Natural killer cell (primary cell): Measurements from ENCODE around the gene EIF5AL1. TPM values are rescaled to one million over a fixed set of nuclear protein-coding genes. Genes with fewer than 3 reads are reported as not detected.

Source experiments
- ATAC-seq, 3 donors: fragments of 150-1000 bp in 2 of 3; fragments of 200-7000 bp in 1 of 3; cut with Tn5 transposase; 1 replicate in 1 of 3; 2 replicates in 2 of 3; pipeline ENCODE4 v1.10.0; 2021; ENCODE audit warnings: mild to moderate bottlenecking in 2 of 3, moderate library complexity in 2 of 3
- DNase-seq, 2 donors: peaks; one replicate each; pipeline versions ENCODE4 v3.0.0 to v3.0.0-alpha.2; 2013 to 2021; ENCODE audit warnings: mixed read lengths in 1 of 2
- H3K27ac ChIP-seq: one replicate; pipeline ENCODE4 v1.5.1; 2013; ENCODE audit warnings: mild to moderate bottlenecking, low read length
- H3K27me3 ChIP-seq: one replicate; pipeline ENCODE4 v1.6.1; 2013; ENCODE audit warnings: low read length; ENCODE audit not compliant: control insufficient read depth, insufficient read depth
- H3K36me3 ChIP-seq: one replicate; pipeline ENCODE4 v1.6.1; 2013; ENCODE audit warnings: low read length; ENCODE audit not compliant: control insufficient read depth, insufficient read depth
- H3K4me1 ChIP-seq: one replicate; pipeline ENCODE4 v1.6.1; 2013; ENCODE audit warnings: low read length; ENCODE audit not compliant: control insufficient read depth, insufficient read depth
- H3K4me3 ChIP-seq: one replicate; pipeline ENCODE4 v1.5.1; 2013; ENCODE audit warnings: low read length
- H3K9me3 ChIP-seq: one replicate; pipeline ENCODE4 v1.6.1; 2013; ENCODE audit warnings: low read length; ENCODE audit not compliant: control insufficient read depth, insufficient read depth
- H3K27ac Mint-ChIP-seq, 2 donors: one replicate each; pipeline ENCODE4 v1.8.0; 2022; ENCODE audit warnings: mild to moderate bottlenecking in 2 of 2, mixed read lengths in 2 of 2, moderate library complexity in 1 of 2
- H3K27me3 Mint-ChIP-seq, 2 donors: one replicate each; pipeline ENCODE4 v1.8.0; 2022; ENCODE audit warnings: low read depth in 2 of 2, mixed read lengths in 2 of 2
- H3K36me3 Mint-ChIP-seq: one replicate; pipeline ENCODE4 v1.8.0; 2022; ENCODE audit warnings: mixed read lengths
- H3K4me1 Mint-ChIP-seq, 2 donors: one replicate each; pipeline ENCODE4 v1.8.0; 2022; ENCODE audit warnings: mixed read lengths in 2 of 2
- H3K4me3 Mint-ChIP-seq: one replicate; pipeline ENCODE4 v1.8.0; 2022; ENCODE audit warnings: mild to moderate bottlenecking, moderate library complexity, mixed read lengths
- H3K9me3 Mint-ChIP-seq, 2 donors: one replicate each; pipeline ENCODE4 v1.8.0; 2022; ENCODE audit warnings: mixed read lengths in 2 of 2
- WGBS: methylation state at CpG from one replicate; pipeline ENCODE4 v1.1.7; 2013; ENCODE audit warnings: missing lambda C conversion rate; ENCODE audit not compliant: insufficient coverage; 5-methylcytosine and 5-hydroxymethylcytosine counted together
- intact Hi-C: fragments of 100-400 bp; cut with micrococcal nuclease; formaldehyde crosslinking; loops from one replicate; pipeline ENCODE4 v1.14.2; 2022
- total RNA-seq, 4 donors: library from RNA; stranded (reverse); fragments of 120-200 nt in 1 of 4; gene quantifications; one replicate each; pipeline versions ENCODE4 v1.2.3 to v1.2.4, GENCODE V29; 2013 to 2022
- TF ChIP-seq, protein P1 (sequence below): fragments of 200-600 bp; IDR thresholded peaks from one replicate; pipeline ENCODE4 v1.8.0; 2022; ENCODE audit warnings: antibody characterized with exemption

Gene EIF5AL1
- total RNA-seq, 3 donors from 2014 or later (not counting 1 experiment from before 2014, with no cell fraction given), result 0.13 to 2.0 (median 0.14) TPM

GRCh38 chr10:79487296-79488194, 24.8 kb upstream of the EIF5AL1 start:
- Histone ChIP-seq H3K27me3 (no peaks in the 10 kb centered on the region), H3K9me3 (no peaks in the 10 kb centered on the region), H3K4me3 (no peak overlapping the region), H3K36me3 (no peaks in the 10 kb centered on the region), H3K4me1 (no peaks in the 10 kb centered on the region), H3K27ac (no peak overlapping the region)
- H3K9me3 Mint-ChIP-seq, result no peaks in the 10 kb centered on the region
- TF ChIP-seq, protein P1, sequence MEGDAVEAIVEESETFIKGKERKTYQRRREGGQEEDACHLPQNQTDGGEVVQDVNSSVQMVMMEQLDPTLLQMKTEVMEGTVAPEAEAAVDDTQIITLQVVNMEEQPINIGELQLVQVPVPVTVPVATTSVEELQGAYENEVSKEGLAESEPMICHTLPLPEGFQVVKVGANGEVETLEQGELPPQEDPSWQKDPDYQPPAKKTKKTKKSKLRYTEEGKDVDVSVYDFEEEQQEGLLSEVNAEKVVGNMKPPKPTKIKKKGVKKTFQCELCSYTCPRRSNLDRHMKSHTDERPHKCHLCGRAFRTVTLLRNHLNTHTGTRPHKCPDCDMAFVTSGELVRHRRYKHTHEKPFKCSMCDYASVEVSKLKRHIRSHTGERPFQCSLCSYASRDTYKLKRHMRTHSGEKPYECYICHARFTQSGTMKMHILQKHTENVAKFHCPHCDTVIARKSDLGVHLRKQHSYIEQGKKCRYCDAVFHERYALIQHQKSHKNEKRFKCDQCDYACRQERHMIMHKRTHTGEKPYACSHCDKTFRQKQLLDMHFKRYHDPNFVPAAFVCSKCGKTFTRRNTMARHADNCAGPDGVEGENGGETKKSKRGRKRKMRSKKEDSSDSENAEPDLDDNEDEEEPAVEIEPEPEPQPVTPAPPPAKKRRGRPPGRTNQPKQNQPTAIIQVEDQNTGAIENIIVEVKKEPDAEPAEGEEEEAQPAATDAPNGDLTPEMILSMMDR, result peak; percentile 63
- no peaks in the 10 kb centered on the region for H3K4me1 Mint-ChIP-seq
- H3K27me3 Mint-ChIP-seq, result peaks cover 0 to 2% of the 10 kb centered on the region in 2 donors
- intact Hi-C loops, result loop anchor here (1.0 kb wide), 1 partner anchor 113 kb away; no protein-coding TSS in a partner anchor
- no peaks in the 10 kb centered on the region for H3K36me3 Mint-ChIP-seq
- DNase-seq, result peak in 1 of 2 donors; percentile 55
- H3K27ac Mint-ChIP-seq, result no peak overlapping the region
- ATAC-seq, result peak; percentile 52 to 78 (median 70)
- WGBS, result 75% methylated on average over 9 of the region's 10 CpGs
- H3K4me3 Mint-ChIP-seq, result no peak overlapping the region

DNA sequence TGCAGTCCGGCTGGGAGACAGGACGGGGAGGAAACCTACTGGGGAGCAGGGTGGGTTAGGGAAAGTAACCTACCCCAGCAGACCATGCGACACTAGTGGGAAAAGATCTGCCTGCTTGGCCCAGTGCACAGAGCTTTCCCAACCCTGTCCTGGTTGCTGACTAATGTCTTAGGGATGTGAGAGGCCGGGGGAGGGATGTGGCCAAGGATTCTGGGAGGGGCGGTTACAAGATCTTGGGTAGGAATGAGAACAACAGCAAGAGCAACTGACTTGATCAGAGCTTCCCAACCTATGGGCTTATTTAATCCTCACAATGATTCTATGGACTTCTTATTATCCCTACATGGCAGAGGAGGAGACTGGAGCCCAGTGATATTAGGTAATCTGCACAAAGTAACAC, 24.0 kb upstream of the EIF5AL1 start:
- ATAC-seq (no peak), DNase-seq (no peak)
- no peaks in the 10 kb centered on the region for H3K9me3 Mint-ChIP-seq
- H3K36me3 Mint-ChIP-seq, result no peaks in the 10 kb centered on the region
- no peaks in the 10 kb centered on the region for H3K4me1 ChIP-seq
- no peaks in the 10 kb centered on the region for H3K36me3 ChIP-seq
- H3K27me3 ChIP-seq, result no peaks in the 10 kb centered on the region
- H3K27ac ChIP-seq, result no peak overlapping the region
- H3K4me3 Mint-ChIP-seq, result no peak overlapping the region
- TF ChIP-seq, protein P1, result no peak
- no peak overlapping the region for H3K27ac Mint-ChIP-seq
- 91% methylated on average over 5 of the region's 5 CpGs for WGBS
- no peaks in the 10 kb centered on the region for H3K9me3 ChIP-seq
- no peaks in the 10 kb centered on the region for H3K4me1 Mint-ChIP-seq
- no peak overlapping the region for H3K4me3 ChIP-seq
- intact Hi-C loops, result no loop called here
- peaks cover 0 to 2% of the 10 kb centered on the region in 2 donors for H3K27me3 Mint-ChIP-seq

DNA sequence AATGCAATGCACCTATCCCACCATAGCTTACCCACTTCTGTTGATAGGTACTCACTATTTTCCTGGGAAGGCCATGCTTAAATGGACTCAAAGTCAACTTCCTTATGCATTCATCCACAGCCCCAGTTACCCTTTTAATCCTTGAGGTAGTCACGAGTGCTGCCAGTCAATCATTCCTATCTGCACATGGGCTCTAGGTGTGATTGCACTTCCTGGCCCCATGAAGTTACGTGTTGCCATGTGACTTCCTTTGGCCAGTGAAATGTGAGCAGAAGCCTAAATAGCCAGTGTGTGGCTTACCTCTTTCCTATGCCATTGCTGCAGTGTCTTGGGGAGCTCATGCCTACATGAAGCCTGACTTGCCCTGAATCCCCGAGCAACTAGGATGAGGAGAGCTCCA, 23.5 kb upstream of the EIF5AL1 start:
- no peak for DNase-seq
- no peak overlapping the region for H3K4me3 Mint-ChIP-seq
- intact Hi-C loops, result no loop called here
- H3K27ac ChIP-seq, result no peak overlapping the region
- no peaks in the 10 kb centered on the region for H3K4me1 ChIP-seq
- H3K9me3 ChIP-seq, result no peaks in the 10 kb centered on the region
- H3K36me3 ChIP-seq, result no peaks in the 10 kb centered on the region
- no peaks in the 10 kb centered on the region for H3K27me3 ChIP-seq
- H3K27me3 Mint-ChIP-seq, result peaks cover 0 to 2% of the 10 kb centered on the region in 2 donors
- no peak overlapping the region for H3K4me3 ChIP-seq
- no peak for ATAC-seq
- H3K27ac Mint-ChIP-seq, result no peak overlapping the region
- H3K9me3 Mint-ChIP-seq, result no peaks in the 10 kb centered on the region
- no peaks in the 10 kb centered on the region for H3K36me3 Mint-ChIP-seq
- TF ChIP-seq, protein P1, result no peak
- WGBS, result 61% methylated on average over 3 of the region's 3 CpGs
- no peaks in the 10 kb centered on the region for H3K4me1 Mint-ChIP-seq
